ENCODE measurements around the gene CD226.

CD226 gene

GRCh38 chr18:69929041-69929774 lies 18.5 kb downstream of the CD226 start:
- TF ChIP-seq EZH2 (IDR thresholded peaks at IDR 0.05; ENCODE audit: borderline replicate concordance, low read depth, low read length, severe bottlenecking) (no peak), CTCF (IDR thresholded peaks at IDR 0.05; ENCODE audit: borderline replicate concordance, extremely low read depth, low read length, poor library complexity, severe bottlenecking) (no peak)
- no peak for ATAC-seq (ENCODE audit: insufficient read depth, low read depth)
- Histone ChIP-seq H3K9ac (ENCODE audit: low read depth, low read length) (no peak overlapping the region), H3K36me3 (ENCODE audit: insufficient read depth, low read length) (no peaks in the 10 kb centered on the region), H4K20me1 (ENCODE audit: insufficient read depth, low read length) (no peaks in the 10 kb centered on the region), H3K4me1 (ENCODE audit: insufficient read depth, low read length) (no peaks in the 10 kb centered on the region), H3K4me3 (ENCODE audit: low read depth in 1 of 2, low read length in 2 of 2) (no peak overlapping the region), H3K27ac (ENCODE audit: low read length) (no peak overlapping the region), H3K4me2 (ENCODE audit: insufficient read depth, low read length) (no peak overlapping the region), H3K27me3 (ENCODE audit: insufficient read depth, low read length, poor library complexity) (peaks cover 3% of the 10 kb centered on the region), H3K9me3 (ENCODE audit: insufficient read depth, low read length, severe bottlenecking) (no peaks in the 10 kb centered on the region), H3K79me2 (ENCODE audit: insufficient read depth, low read length) (no peaks in the 10 kb centered on the region), H2AFZ (ENCODE audit: low read depth, low read length) (no peak overlapping the region)
- no peak for DNase-seq

- no peaks in the 10 kb centered on the region for H3K9me3 ChIP-seq (ENCODE audit: insufficient read depth, low read length, severe bottlenecking)
- no peaks in the 10 kb centered on the region for H3K36me3 ChIP-seq (ENCODE audit: insufficient read depth, low read length)
- ATAC-seq (ENCODE audit: insufficient read depth, low read depth): no peak
- H3K4me2 ChIP-seq (ENCODE audit: insufficient read depth, low read length): no peak overlapping the region
- no peak for TF ChIP-seq CTCF (IDR thresholded peaks at IDR 0.05; ENCODE audit: borderline replicate concordance, extremely low read depth, low read length, poor library complexity, severe bottlenecking)
- TF ChIP-seq EZH2 (IDR thresholded peaks at IDR 0.05; ENCODE audit: borderline replicate concordance, low read depth, low read length, severe bottlenecking): no peak
- H2AFZ ChIP-seq (ENCODE audit: low read depth, low read length): no peak overlapping the region
- no peaks in the 10 kb centered on the region for H3K27me3 ChIP-seq (ENCODE audit: insufficient read depth, low read length, poor library complexity)
- no peaks in the 10 kb centered on the region for H3K4me1 ChIP-seq (ENCODE audit: insufficient read depth, low read length)
- H3K4me3 ChIP-seq (ENCODE audit: low read depth in 1 of 2, low read length in 2 of 2): no peak overlapping the region
- no peaks in the 10 kb centered on the region for H3K79me2 ChIP-seq (ENCODE audit: insufficient read depth, low read length)
- H3K9ac ChIP-seq (ENCODE audit: low read depth, low read length): no peak overlapping the region
- H4K20me1 ChIP-seq (ENCODE audit: insufficient read depth, low read length): no peaks in the 10 kb centered on the region
- no peak overlapping the region for H3K27ac ChIP-seq (ENCODE audit: low read length)
- no peak for DNase-seq
These were observed 31.3 kb downstream of the CD226 start for GRCh38 chr18:69916412-69916811.

GRCh38 chr18:69908838-69909237 lies 38.8 kb downstream of the CD226 start:
- Histone ChIP-seq H2AFZ (ENCODE audit: low read depth, low read length) (no peak overlapping the region), H3K27me3 (ENCODE audit: insufficient read depth, low read length, poor library complexity) (no peaks in the 10 kb centered on the region), H3K4me1 (ENCODE audit: insufficient read depth, low read length) (no peaks in the 10 kb centered on the region), H3K9ac (ENCODE audit: low read depth, low read length) (no peak overlapping the region), H3K4me2 (ENCODE audit: insufficient read depth, low read length) (no peak overlapping the region), H3K4me3 (ENCODE audit: low read depth in 1 of 2, low read length in 2 of 2) (no peak overlapping the region), H3K9me3 (ENCODE audit: insufficient read depth, low read length, severe bottlenecking) (no peaks in the 10 kb centered on the region), H3K36me3 (ENCODE audit: insufficient read depth, low read length) (no peaks in the 10 kb centered on the region), H3K79me2 (ENCODE audit: insufficient read depth, low read length) (no peaks in the 10 kb centered on the region), H3K27ac (ENCODE audit: low read length) (no peak overlapping the region), H4K20me1 (ENCODE audit: insufficient read depth, low read length) (no peaks in the 10 kb centered on the region)
- no peak for TF ChIP-seq EZH2 (IDR thresholded peaks at IDR 0.05; ENCODE audit: borderline replicate concordance, low read depth, low read length, severe bottlenecking)
- TF ChIP-seq CTCF (IDR thresholded peaks at IDR 0.05; ENCODE audit: borderline replicate concordance, extremely low read depth, low read length, poor library complexity, severe bottlenecking): no peak
- ATAC-seq (ENCODE audit: insufficient read depth, low read depth): no peak
- no peak for DNase-seq
